Hippocampal formation (tissue), 2 donors: ENCODE data around the gene EPHA2.
"Not testable (repeated sequence)": the region's sequence is repeated elsewhere in the genome, so short reads cannot be mapped to it uniquely, and the experiment has no call there.

Source experiments
- DNase-seq, 2 donors: peaks; one replicate each; lab custom pipeline; 2025; lab: John Stamatoyannopoulos, UW

Gene EPHA2

DNA sequence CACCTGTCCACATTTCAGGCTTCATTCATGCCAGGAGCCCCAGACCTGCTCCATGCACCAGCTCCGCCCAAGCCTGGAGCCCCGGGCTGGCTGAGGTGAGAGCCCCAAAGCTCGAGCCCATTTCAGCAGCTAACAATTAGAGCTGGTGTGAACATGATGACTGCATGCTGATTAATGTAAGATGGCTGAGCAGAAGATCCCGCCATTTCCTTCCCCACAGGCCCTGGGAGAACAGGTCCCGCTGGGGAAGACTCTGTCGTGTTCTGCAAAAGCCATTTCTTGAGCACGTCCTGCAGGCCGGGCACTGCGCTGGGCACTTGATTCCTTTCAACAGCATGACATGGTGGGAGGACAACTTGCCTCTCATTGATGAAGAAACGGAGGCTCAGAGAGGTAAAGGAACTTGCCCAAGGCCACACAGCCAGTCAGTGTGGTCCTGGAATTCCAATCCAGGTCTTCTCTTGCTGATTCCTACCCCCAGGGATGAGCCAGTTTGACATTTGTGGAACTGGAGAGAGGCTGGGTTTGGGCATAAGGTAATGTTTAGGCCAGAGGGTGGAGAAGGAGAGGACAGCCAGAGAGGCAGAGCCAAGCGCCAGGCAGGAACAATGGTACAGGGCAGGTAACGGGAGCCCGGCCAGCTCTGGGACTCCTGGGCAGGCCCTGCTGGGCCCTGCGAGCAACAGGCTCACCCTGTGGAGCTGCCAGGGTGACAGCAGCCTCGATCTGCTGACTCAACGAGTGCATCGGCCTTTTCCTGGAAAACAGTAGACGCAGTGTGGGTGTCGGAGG is 28.1 kb upstream of the EPHA2 start:
- no peak for DNase-seq

DNA sequence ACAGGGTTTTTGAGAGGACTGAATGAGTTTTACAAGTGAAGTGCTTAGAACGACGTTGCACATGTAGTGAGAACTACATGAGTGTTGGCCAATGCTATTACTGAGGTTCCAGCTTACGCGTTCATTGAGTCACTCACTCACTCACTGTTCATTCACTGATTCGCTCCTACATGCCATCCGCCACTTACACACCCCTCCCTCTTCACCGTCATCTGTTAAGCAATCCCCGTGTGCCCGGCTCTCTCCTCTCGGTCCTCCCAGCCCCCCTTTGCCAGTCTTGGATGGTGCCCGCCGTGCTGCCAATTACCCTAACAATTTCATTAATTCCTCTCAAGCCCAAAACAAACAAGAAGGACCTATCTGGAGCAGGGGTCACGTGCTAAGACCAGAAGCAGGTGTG is 27.3 kb upstream of the EPHA2 start:
- no peak for DNase-seq

- no peak for DNase-seq
Measured at GRCh38 chr1:16181887-16182719, 26.2 kb upstream of the EPHA2 start.

DNA sequence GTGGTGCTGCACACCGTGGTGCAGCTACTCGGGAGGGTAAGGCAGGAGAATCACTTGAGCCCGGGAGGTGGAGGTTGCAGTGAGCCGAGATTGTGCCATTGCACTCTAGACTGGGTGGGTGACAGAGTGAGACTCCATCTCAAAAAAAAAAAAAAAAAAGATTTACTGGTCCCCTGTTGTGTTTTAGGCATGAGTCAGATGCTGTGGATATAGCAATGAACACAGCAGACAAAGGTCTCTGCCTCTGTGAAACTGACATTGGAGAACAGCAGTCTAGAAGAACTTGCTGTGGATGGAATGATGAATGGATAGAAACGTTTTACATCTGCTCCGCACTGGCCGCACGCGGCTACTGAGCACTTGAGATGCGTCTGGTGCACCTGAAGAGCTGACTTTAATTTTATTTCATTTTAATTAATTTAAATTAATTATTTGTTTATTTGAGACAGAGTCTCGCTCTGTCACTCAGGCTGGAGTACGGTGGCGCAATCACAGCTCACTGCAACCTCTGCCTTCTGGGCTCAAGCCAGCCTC is 24.5 kb upstream of the EPHA2 start:
- DNase-seq: no peak

- no peak for DNase-seq
Measured at GRCh38 chr1:16178596-16179497, 23.0 kb upstream of the EPHA2 start.

GRCh38 chr1:16177306-16177705 is 21.4 kb upstream of the EPHA2 start:
- no peak for DNase-seq

DNA sequence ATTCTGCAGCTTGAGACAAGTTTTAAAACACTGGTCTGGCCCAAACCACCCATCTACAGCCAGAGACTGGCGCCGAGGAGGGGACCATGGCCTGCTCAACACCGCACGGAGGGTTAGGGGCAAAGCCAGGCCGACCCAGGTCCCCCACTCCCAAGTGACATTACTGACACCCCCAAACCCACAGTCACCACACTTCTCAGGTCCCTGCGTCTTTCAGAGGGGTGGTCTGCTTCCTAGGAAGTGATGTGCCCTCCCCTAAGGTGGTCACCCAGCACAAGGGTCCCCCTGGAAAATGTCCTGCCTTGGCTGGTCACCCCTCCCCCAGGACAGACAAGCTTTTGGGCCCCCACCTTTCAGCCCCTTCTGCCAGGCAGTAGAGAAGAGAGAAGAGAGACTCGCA is 20.8 kb upstream of the EPHA2 start:
- no peak for DNase-seq

- DNase-seq: peak; percentile 28 to 49
Measured at GRCh38 chr1:16175610-16176553, 20.0 kb upstream of the EPHA2 start.

- DNase-seq: peak in 1 of 2 donors; percentile 13
Measured at GRCh38 chr1:16174886-16175598, 19.2 kb upstream of the EPHA2 start.

- no peak for DNase-seq
Measured at GRCh38 chr1:16174261-16174868, 18.5 kb upstream of the EPHA2 start.

DNA sequence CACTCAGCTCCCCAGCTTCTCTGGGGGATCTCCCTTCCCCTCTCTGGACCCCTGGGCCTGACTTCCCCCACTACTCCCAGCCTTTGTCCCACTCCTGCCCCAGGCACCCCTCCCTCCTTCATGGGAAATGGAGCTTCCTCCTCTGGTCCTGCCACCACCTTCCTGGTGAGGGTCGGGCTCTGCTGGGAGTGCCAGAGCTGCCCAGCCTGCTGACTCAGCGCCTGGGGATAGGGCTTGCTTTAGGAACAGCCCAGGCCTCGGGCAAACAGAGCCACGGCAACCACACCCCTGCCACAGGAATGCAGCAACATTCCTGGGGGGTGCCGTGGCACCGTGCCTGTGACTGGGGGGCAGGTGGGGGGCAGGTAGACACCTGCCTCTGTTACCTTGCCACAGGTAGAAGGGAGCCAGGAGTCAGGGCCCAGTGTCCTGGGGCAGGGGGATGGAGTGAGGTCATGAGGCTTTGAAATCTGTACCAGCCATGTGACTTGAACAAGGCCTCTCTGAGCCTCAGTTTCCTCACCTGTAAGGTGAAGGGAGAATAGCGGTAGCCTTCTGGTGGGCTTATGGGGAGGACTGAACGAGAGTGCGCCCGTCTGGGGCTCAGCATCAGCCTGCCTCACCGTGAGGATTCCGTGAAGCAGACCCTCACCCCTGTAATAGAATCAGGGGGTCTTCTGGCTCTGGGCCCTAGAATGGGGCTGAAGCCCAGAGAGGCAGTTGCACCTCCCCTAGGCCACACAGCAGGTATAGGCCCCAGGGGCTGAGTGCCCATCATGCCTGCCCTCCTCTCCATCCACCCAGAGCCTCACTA is 17.8 kb upstream of the EPHA2 start:
- DNase-seq: no peak

DNA sequence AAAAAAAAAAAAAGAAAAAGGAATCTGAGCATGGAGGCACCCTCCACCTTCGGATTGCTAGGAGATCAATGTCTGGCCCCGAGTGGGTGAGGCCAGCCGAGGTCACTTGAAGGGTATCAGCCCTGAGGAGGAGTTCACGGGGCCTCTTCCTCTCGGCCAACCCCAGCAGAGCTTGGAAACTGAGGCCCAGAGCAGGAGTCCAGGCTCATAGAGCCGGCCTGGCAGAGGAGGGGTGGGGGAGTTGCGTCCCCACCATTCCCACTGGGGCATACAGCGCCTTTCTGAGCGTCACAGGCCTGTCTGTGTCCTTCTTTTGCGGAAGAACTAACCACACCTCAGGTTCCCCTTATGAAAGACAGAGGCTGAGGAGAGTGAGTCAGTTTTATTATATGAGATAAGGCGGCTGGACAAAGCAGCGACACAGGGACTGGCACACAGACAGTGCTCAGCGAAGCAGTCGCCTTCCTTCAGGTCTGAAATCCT is 17.1 kb upstream of the EPHA2 start:
- no peak for DNase-seq

- DNase-seq: no peak
Measured at GRCh38 chr1:16172218-16172830, 16.5 kb upstream of the EPHA2 start.

DNA sequence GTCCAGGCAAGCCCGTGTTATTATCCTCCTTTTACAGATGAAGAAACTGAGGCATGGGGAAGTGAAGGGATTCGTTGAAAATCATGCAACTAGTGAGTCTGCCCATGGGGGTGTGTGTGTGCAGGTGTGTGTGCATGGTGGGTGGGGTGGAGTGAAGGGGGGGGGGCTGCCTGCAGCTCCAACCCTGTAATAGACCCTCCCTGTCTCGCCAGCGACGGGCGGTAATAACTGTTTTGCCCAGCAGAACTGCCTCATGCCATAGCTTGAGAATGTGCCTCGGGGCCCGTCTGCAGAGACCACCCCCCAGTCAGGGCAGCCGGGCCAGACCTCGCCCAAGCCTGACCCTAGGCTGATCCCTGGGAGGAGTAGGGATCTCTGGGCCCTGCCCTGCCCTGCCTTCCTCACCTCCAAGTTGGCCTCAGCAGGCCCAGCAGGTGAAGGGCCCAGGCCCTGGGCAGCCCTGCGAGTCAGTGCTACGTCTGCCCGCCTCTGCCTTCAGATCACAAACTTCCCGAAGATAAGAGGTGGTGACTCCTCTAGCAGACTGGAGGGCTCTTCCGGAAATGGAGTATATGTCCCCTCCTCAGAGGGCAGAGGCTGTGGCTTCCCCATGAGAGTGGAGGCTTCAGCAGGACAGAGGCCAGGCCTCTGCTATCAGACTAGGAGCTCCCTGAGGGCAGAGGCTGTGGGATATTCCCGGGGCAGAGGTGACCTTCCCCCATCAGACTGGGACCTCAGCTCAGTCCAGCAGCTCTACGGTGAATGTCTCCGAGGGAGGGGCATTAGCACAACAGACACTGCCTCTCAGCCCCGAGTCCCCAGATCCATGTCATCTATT is 15.7 kb upstream of the EPHA2 start:
- no peak for DNase-seq

DNA sequence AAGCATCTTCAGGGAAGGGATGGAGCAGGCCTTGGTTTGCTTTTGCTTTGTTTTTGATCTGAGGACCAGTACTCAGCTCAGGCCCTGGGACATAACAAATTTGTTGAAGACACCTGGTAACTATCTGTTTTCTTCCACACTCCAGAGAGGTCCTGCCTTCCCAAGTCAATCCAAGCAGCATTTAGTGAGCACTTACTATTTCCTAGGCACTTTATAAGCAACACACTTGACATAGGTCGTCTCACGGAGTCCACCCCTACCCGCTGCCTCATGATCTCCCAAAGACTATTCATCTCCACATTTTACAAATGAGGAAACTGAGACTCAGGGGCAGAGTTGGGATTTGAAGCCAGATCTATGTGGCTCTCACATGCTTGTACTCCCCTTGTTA is 14.4 kb upstream of the EPHA2 start:
- no peak for DNase-seq

- DNase-seq: no peak
Measured at GRCh38 chr1:16168622-16169360, 12.9 kb upstream of the EPHA2 start.

GRCh38 chr1:16168144-16168495 is 12.3 kb upstream of the EPHA2 start:
- DNase-seq: not testable (repeated sequence)
